Cardiac ventricle fibroblast (primary cell): ENCODE data around the gene ADGRL3. TPM values are rescaled to one million over a fixed set of nuclear protein-coding genes. Genes with fewer than 3 reads are reported as not detected.

Source experiments
- total RNA-seq: library from RNA; depleted of rRNA; stranded (reverse); fragments of >200 nt; gene quantifications from 2 replicates; pipeline ENCODE4 v1.2.3, GENCODE V29; 2015

ADGRL3 gene
- 1.4 and 2.7 TPM in 2 replicates for total RNA-seq

GRCh38 chr4:61200187-61200915 is at the start of gene ADGRL3:
Gene ADGRL3 (plus strand): TSS chr4:61200326.

